ENCODE measurements around the gene AFF2.

GRCh38 chrX:148609515-148610327 is 109.3 kb downstream of the AFF2 start:
- no peak for TF ChIP-seq POLR2A (IDR thresholded peaks at IDR 0.05)
- no peak for TF ChIP-seq CTCF (IDR thresholded peaks at IDR 0.05)
- no peak for TF ChIP-seq POLR2AphosphoS5 (IDR thresholded peaks at IDR 0.05)

All from upper lobe of left lung (tissue), 4 donors.